GM12864 (cell line): ENCODE data around the gene ACLY.

Experiments used
- DNase-seq: peaks from one replicate; pipeline ENCODE4 v3.0.0-alpha.2; 2011; ENCODE audit warnings: low read depth
- H3K4me3 ChIP-seq: 2 replicates; pipeline ENCODE4 v1.5.1; 2011; ENCODE audit warnings: mild to moderate bottlenecking, low read depth, low read length, control low read depth
- CTCF ChIP-seq: IDR thresholded peaks from 2 replicates; pipeline ENCODE4 v1.5.1; 2011; ENCODE audit warnings: low read depth, mild to moderate bottlenecking, moderate library complexity, low read length, control low read depth, inconsistent platforms; ENCODE audit errors: missing control alignments

Gene ACLY

GRCh38 chr17:41918314-41919164, at the start of gene ACLY:
Gene ACLY (minus strand): TSS chr17:41918951. CDS start chr17:41913873, 5,078 bp downstream.
- peak within 1 kb of the TSS; percentile 91 for H3K4me3 ChIP-seq
- peak; percentile 87 for DNase-seq
- TF ChIP-seq CTCF: no peak

GRCh38 chr17:41967921-41968578, 49.3 kb upstream of the ACLY start:
- no peak overlapping the region for H3K4me3 ChIP-seq
- no peak for DNase-seq
- no peak for TF ChIP-seq CTCF

GRCh38 chr17:41967141-41967920, 48.6 kb upstream of the ACLY start:
- no peak for TF ChIP-seq CTCF
- peak overlapping the region; percentile 85 for H3K4me3 ChIP-seq
- DNase-seq: no peak

GRCh38 chr17:41966463-41967140, 47.9 kb upstream of the ACLY start, which contains the start of gene CNP:
Gene CNP (plus strand): TSS chr17:41966795. CDS start chr17:41966885, 90 bp downstream.
- DNase-seq: peak; percentile 55
- no peak for TF ChIP-seq CTCF
- peak within 1 kb of the TSS; percentile 85 for H3K4me3 ChIP-seq

GRCh38 chr17:41965694-41966462, 47.1 kb upstream of the ACLY start:
- no peak for TF ChIP-seq CTCF
- DNase-seq: no peak
- peak overlapping the region; percentile 85 for H3K4me3 ChIP-seq
